ENCODE measurements around the gene ANKLE1. TPM values are rescaled to one million over a fixed set of nuclear protein-coding genes. Genes with fewer than 3 reads are reported as not detected.

ANKLE1 gene
- total RNA-seq, 1 donor from 2014 or later = 0.48 TPM

Other genes with a start within 250 kb of the ANKLE1 start
- gene HAUS8, start 206.4 kb upstream of the ANKLE1 start, total RNA-seq = 5.1 TPM
- 28.9 TPM for gene MYO9B, start 206.1 kb upstream of the ANKLE1 start, total RNA-seq
- 19.9 TPM for gene USE1, start 66.5 kb upstream of the ANKLE1 start, total RNA-seq
- 63.0 TPM for gene OCEL1, start 55.7 kb upstream of the ANKLE1 start, total RNA-seq
- 126 TPM for gene NR2F6, start 36.0 kb upstream of the ANKLE1 start, total RNA-seq
- 1.6 TPM for gene USHBP1, start 17.2 kb upstream of the ANKLE1 start, total RNA-seq
- gene BABAM1, start 14.5 kb upstream of the ANKLE1 start, total RNA-seq = 41.0 TPM
- 18.4 TPM for gene ABHD8, start 21.5 kb downstream of the ANKLE1 start, total RNA-seq
- 148 TPM for gene MRPL34, start 24.0 kb downstream of the ANKLE1 start, total RNA-seq
- 10.9 TPM for gene DDA1, start 27.7 kb downstream of the ANKLE1 start, total RNA-seq
- gene ANO8, start 53.0 kb downstream of the ANKLE1 start, total RNA-seq = 9.6 TPM
- gene GTPBP3, start 55.7 kb downstream of the ANKLE1 start, total RNA-seq = 14.3 TPM
- gene PLVAP, start 95.4 kb downstream of the ANKLE1 start, total RNA-seq = 4.6 TPM
- gene CCDC194, start 112.3 kb downstream of the ANKLE1 start, total RNA-seq = 0.50 TPM
- gene BST2, start 123.7 kb downstream of the ANKLE1 start, total RNA-seq = 103 TPM
- 22.6 TPM for gene MVB12A, start 138.1 kb downstream of the ANKLE1 start, total RNA-seq
- 0.15 TPM for gene TMEM221, start 166.8 kb downstream of the ANKLE1 start, total RNA-seq
- gene NXNL1, start 179.0 kb downstream of the ANKLE1 start, total RNA-seq = not detected
- gene SLC27A1, start 188.6 kb downstream of the ANKLE1 start, total RNA-seq = 7.0 TPM
- gene PGLS, start 229.7 kb downstream of the ANKLE1 start, total RNA-seq = 38.9 TPM

Data from left lobe of liver (tissue), 1 donor.